GM21576 (cell line): ENCODE measurements around the gene KDELR1.
"Not testable (repeated sequence)": the region's sequence is repeated elsewhere in the genome, so short reads cannot be mapped to it uniquely, and the experiment has no call there.

Source experiments
- ATAC-seq: cut with Tn5 transposase; IDR thresholded peaks from one replicate; pipeline ENCODE4 v1.9.1; 2021; ENCODE audit warnings: mild to moderate bottlenecking, moderate library complexity; ENCODE audit not compliant: unreplicated experiment

The KDELR1 gene

DNA sequence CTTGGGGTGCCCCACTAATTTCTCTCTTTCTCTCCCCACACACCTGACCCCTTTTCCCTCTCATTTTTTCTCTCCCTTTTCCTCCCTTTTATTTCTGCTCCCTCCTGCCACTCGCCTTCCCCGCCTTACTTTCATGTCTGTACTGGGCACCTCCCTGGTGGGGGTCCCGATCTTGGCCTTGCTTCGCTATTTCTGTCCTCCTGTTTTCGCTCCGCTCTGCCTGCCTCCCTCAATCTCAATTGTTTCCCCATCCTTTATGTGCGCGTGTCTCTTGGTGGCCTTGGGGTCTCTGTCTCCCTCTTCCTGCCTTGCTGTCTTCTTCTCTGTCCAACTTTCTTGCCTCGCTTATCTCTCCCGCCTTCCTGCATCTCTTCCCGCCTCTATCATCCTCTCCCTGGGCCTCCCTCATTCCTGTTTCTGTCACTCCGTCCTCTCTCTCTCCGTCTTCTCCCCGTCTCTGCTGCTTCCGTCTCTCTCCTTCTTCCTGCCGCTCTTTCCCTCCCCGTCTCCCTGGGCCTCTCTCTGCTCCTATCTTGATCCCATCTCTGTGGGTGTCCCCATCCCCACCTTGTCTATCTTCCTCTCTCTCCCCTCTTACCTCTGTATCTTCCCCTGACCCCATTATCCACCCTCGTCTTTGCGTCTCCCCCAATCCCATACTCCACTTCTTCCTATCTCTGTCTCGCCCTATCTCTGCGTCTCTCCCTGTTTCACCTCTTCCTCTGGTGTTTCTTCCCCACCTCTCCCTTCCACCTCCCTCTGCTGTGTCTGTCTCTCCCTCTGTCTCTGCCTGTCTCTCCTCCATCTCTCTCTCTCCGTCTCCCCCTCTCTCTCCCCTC, 6.1 kb upstream of the KDELR1 start:
- no peak for ATAC-seq

DNA sequence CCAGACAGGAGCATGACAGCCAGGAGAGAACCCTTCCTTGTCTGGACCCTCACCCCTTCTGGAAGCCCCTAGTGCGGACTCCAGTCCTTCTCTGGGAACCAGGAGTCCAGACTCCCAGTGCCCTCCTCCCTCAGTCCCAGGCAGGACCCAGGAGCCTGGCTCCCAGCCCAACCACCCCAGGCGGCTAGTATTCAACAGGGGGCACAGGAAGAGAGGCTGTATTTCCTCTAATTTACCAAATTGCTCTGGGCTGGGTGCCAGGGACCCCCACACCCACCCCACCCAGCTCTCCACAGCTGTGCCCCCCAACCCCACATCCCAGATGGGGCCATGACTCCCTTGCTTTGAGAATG, 5.4 kb upstream of the KDELR1 start:
- no peak for ATAC-seq

DNA sequence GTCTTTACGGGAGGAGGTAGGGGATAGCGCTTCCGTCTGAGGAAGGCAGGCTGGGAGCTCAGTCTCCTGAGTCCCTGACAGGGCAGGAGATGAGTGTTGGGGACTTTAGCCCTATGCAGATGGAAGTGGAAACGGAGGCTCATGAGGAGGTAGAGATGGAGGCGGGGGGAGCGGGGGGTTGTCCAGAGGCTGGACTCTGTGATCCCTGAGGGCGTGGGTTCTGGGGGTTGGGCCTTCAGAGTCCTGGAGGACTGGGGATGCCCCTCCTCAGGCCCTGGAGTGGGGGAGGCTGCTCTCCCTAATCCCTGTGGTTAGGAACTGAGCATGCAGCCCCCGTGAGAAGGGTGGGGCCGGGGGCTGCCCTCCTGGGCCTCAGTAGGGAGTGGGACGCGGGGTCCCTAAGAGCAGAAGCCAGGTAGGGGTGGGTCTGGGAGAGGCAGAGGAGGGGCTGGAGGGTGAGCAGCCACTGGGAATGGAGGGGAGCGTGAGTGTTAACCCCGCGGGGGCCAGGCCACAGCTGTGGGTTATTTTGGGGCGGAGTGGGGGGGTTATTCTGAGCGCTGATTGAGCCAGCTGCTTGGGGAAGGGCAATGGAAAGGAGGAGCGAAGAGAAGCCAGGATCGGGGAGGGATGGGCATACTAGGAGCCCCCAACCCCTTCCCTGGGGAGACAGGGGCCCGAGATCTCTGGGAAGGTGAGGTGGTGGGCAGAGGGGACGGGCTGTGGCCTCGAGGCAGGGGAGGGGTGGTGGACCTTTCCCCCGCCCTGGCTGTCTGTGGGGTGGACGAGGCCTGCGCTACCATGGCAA, 4.9 kb upstream of the KDELR1 start:
- ATAC-seq: no peak

DNA sequence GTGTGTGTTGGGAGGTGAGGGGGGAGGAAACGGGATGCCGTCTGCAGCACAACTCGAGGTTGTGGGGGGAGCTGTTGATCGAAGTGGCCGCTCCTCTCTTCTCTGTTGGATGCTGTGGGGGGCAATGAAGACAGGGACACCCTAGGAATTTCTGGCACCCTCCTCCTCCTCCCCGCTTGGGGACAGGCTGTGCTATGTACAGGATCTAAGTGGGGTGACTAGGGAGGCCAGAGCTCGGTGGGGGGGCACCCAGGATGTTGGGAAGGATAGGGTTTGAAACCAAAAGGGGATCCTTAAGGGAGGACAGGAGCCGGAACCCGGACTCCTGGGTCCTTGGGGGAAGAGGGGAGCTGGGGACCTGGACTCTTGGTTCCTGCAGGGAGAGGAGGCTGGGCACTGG, 4.1 kb upstream of the KDELR1 start:
- no peak for ATAC-seq

DNA sequence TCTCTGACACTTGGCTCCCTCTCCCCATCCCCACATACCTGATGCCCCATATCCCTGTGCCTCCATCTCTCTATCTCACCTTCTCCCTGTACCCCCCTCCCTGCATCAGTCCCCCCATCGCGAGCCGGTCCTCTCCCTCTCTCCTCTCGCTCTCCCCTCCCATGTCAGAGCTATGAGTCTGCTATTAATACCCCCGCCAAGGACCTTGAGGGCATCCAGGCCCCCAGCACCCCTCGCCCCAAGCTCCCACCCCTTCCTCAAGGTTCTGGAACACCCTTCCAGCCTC, 3.8 kb upstream of the KDELR1 start:
- ATAC-seq: no peak

DNA sequence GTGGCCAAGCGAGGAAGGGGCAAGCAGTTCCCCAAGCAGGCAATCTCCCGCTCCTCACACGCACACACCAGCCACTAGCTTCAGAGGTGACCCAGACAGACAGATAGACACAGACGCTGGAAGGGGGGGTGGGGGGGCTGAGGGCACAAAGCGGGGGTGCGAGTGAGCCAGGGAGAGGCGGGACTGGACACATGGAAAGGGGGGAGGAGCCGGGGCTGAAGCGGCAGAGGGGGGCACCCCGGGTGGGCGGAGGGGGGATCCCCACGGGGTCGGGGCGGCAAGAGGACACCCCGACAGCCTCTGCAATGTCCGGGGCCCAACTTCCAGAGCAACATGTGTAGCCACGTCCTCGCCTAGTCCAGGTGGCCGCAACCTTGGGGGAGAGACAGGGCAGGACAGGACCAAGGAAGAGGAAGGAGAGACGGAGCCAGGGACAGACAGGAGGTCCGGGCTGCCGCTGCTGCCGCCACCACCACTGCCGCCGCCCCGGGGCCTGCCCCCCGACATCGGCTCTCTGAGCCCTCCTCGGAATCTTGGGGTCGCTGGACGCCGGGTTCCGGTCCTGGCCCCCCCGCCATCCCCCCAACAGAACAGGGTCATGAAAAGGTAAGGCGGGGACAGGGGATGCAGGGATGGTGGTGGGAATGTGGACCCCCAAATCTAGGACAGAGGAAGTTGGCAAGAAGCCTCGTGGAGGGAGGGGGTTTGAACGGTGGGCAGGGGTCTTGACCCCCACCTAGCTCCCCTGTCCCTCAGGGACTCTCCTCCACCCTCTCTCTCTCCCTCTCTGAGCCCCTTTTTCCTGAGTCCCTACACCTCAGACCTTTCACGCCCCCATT, 3.2 kb upstream of the KDELR1 start:
- no peak for ATAC-seq

DNA sequence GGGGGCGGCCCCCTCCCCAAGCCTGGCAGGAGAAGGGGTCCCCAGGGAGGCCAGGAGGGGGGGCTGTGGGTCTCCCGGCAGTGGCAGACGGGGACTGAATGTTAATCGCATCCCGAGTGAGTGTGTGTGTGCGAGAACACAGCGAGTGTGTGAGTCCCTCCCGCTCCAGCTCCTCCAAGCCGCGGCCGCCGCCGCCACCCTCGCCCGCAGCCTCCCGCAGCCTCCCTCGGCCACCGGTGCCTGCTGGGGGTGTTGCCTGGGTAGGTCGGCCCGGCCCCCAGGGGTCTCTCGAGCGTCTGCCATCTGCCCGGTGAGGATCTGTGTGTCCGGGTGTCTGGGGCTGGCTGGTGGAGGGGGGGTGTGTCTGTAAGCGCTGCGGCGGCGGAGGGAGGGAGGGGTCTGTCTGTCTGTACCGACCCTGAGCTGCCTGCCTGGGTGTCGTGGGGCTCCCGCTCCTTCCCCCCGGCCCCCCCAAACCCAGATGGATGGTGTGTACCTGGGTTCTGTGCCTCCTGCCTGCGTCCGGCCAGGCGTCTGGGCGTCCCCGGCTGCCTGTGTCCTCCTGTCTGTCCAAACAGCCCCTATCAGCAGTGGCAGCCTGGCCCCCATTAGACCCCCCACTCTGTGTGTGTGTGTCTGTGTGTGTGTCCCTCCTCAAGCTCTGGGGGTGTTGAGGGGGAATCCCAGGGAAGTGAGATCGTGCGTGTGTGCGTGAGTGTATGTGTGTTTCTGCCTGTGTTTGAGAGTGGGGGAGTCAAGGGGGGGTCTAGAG, 2.4 kb upstream of the KDELR1 start, which contains the start of gene GRIN2D:
TSS of gene GRIN2D (plus strand) at position 110 of the 772 bp plus-strand sequence. CDS start 4,725 bp downstream, outside the sequence.
- ATAC-seq: no peak

DNA sequence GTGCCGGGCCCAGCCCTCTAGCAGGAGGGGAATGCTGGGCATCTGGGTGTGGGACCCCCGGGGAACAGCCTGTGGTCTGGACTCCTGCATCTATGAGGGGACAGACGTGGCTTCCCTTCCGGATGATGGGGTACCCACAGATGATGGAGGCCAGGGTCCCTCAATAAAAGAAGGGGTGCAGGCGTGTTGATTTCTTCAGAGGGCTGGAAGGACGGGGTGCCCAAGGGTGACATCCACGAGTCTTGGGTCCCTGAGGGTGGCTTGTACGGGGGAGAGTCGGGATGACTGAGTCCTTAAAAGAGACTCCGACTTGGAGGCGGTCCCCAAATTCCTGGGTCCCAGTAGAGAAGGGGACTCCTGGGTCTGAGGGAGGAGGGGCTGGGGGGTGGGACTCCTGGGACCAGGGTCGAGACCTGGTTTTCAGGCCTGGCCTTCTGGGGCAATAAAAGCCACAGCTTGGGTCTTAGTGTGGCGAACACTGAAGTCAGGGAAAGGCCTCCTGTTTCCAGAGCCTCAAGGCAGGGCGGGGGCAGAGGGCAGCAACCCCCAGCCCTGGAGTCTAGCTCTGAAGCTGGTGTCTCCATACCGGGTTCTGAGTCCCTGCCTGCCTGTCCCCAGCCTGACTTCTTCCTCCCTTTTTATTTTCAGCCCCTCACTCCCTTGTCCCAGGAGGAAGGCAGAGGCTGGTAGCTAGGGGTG, 1.7 kb upstream of the KDELR1 start:
- no peak for ATAC-seq

DNA sequence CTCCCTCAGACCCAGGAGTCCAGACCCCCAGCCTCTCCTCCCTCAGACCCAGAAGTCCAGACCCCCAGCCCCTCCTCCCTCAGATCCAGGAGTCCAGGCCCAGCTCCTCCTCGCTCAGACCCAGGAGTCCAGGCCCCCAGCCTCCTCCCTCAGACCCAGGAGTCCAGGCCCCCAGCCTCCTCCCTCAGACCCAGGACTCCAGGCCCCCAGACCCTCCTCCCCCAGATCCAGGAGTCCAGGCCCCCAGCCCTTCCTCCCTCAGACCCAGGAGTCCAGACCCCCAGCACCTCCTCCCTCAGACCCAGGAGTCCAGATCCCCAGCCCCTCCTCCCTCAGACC, 624 bp upstream of the KDELR1 start:
- ATAC-seq: not testable (repeated sequence)

DNA sequence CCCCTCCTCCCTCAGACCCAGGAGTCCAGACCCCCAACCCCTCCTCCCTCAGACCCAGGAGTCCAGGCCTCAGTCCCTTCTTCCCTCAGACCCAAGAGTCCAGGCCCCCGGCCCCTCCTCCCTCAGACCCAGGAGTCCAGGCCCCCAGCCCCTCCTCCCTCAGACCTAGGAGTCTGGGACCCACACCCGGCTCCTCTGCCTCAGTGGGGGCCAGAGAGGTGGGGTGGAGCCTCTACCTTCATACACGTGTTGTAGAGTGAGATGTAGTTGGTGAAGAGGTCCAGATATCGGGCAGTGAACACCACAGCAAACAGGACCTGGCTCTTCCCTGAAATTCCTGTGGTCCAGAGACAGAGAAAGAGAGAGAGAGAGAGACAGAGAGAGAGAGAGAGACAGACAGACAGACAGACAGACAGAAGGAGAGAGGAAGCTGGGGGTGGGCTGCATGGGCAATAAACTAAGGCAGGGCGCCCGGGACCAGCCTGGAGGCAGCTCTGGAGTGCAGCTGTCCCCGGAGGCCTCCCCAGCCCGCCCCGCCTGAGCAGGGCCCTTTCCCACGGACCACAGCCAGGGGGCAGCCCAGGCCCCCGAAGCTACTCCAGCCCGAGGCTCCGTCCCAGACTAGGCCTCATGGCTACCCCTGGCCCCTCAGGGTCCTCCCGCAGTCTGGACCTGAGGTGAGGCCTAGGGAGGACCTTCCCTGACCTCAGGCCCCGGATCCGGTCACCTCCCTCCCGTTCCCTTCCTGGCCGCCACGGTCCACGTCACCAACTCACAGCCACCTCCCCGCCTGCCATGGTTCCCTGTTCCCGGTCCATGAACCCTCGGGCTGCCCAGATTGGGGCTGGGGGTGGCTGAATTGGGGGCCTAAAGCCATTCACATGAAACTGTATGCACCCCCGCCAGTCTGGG, 907 bp downstream of the KDELR1 start:
- no peak for ATAC-seq

DNA sequence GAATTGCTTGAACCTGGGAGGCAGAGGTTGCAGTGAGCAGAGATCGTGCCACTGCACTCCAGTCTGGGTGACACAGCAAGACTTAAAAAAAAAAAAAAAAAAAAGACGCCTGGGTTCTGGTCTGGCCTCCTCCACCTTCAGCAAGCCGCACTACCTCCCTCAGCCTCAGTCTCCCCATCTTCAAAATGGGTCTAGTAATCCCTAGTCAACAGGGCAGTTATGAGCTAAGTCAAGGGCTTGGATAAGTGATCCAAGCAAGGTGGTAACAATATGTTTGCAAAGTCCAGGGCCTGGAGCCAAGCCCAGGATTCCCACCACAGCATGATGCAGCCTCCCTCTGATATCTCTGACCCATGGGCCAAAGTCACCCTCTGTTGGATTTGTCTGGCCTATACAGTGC, 4.4 kb downstream of the KDELR1 start:
- ATAC-seq: no peak

DNA sequence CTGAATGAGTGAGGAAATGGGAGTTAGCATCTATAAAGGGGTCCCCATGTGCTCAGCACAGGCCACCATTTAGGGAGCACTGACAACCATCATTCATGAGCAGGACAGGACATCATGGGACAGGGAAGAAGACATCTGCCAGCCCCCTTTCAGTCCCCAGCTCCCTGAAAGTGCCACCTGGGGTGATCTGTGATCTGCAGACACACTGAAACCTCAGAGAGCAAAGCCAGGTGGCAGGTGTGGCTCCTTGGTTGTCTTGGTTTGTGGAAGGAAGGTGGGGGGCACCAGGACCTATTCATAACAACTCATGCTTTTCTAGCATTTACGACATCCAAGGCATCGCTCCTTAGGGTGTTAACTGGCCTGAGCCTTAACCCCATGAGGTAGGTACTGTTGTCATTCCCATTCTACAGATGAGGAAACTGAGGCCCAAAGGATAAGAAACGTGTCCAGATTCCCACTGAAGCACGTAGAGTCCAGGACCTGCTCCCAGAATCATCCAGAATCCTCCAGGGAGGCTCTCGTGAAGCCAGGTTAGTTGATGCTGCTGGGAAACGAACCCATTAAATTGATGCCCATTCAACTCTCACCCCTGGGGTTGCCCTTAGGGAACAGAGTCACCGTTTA, 5.8 kb downstream of the KDELR1 start:
- no peak for ATAC-seq

DNA sequence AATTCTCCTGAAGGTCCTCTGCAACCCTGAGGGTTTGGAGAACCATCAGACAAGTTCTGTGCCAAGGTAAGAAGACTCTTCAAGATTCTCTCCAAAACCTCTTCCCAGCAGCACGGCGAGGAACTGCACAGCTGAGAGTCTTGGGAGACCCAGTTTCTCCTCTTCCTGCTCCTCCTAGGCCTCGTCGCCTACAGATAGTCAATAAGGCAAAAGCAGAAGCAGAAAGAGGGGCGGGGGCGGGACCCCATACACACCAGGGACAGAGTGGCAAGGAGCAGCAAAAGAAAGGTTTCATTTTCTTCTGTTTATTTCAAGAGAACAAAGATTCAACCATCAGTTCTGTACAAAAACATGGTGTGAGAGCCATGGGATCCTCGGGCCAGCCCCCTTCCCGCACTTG, 9.1 kb downstream of the KDELR1 start:
- no peak for ATAC-seq

DNA sequence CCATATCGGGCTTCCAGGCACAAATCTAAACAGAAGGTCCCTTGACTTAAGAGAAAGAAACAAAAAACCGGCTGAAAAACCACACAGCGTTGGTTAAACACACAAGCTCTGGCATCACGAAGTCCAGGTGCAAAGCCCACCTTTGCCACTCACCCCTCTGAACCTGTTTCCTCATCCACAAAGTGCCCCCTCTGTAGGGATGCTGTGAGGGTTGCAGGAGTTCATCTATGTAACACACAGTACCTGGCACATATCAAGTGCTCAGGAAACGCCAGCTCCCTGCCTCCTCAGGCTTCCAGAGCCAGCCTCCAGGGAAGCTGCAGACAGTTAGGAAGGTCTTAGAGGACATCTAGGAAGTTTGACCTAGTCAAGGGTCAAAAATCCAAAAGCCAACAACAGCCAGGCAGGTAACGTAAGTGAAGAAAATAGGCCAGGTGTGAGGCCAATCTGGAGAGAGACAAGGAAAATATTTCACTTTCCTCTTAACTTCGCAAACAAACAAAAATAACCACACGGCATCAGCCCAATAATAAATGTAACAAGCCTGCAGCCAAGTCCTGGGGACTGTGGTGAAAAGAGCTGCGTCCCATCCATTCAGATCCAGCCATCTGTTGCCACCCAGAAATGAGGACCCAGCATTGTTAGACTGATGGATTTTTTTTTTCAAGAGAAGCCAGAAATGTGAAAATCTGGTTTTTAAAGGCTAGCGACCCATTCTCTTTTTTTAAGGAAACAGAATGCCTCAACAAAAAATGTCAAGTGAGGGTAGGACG, 10.0 kb downstream of the KDELR1 start:
- ATAC-seq: no peak

DNA sequence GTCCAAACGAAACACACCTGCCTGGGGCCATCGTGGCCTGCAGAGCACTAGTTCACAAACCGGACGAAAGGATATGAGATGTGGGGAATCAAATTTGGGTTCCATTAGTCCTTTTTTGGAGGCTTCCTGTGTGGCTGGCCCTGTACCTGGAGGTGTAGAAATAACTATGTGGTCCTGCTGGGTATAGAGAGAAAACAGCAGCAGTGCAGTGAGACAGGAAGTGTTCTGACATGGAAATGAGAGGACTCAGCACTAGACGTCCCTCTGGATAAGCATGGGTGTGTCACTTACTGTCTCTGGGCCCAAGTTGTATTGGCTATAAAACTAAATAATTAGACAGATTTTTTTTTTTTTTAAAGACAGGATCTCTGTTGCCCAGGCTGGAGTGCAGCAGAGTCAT, 12.3 kb downstream of the KDELR1 start:
- no peak for ATAC-seq

DNA sequence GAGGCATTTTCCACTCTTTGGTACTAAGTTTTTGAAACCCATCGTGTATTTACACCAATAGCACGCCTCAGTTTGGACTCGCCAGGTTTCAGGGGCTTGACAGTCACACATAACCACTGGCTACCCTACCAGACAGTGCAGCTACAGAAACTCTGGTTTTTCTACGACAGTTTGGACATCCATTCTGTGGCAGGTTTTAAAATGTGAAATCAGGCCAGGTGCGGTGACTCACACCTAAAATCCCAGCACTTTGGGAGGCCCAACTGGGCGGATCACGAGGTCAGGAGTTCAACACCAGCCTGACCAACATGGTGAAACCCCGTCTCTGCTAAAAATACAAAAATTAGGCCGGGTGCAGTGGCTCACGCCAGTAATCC, 13.2 kb downstream of the KDELR1 start:
- ATAC-seq: no peak

DNA sequence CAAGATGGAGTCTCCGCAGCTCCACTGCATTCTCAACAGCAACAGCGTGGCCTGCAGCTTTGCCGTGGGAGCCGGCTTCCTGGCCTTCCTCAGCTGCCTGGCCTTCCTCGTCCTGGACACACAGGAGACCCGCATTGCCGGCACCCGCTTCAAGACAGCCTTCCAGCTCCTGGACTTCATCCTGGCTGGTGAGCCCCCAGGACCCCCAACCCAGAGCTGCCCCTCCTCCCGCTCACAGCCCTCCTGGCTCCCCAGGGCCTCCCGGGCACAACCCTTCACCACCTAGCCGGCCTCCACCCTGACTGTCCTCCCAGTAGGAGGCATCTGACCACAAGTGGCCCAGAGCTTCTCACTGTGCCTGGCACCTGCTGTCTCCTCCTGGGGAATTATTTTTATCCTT, 17.8 kb downstream of the KDELR1 start:
- no peak for ATAC-seq

DNA sequence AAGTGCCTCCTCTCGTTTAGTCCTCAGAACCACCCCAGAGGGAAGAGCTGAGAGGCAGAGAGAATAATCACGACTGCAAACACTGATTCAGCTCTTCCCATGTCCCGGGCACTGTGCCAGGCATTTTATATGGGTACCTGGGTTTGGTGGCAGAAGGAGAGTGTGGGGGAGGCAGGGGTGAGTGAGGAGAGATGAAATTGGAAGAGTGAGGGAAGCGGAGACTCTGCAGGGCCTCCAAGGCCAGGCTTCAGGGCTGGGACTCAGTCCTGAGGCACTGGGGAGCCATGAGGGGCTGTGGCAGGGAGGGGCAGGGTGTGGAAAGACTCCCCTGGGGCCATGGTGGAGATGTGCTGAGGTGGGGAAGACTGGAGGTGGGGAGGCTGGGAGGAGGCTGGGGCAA, 18.4 kb downstream of the KDELR1 start:
- no peak for ATAC-seq
